Measurements from ENCODE around the gene CEP19. TPM values are rescaled to one million over a fixed set of nuclear protein-coding genes. Genes with fewer than 3 reads are reported as not detected.

CEP19 gene
- total RNA-seq, 2 donors from 2014 or later: 3.7 to 4.5 TPM

DNA sequence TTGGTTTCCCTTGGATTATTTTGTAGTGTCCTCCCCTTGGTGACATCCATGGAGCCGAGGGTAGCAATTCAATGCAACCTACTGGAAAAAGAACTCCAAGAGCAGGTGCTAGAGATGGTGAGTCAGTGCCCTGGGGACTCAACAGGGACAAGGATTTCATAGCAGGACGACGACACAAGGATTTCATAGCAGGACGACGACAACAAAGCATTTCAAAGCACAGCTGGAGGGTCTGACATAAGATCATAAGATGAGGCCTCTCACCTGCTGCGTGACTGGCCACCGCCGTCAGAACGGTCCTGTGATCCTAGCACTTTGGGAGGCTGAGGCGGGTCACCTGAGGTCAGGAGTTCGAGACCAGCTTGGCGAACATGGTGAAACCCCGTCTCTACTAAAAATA is 50.0 kb downstream of the CEP19 start:
- Mint-ChIP-seq H3K27me3 (no peaks in the 10 kb centered on the region), H3K36me3 (ENCODE audit: low read depth) (peaks cover 52% of the 10 kb centered on the region), H3K9me3 (no peaks in the 10 kb centered on the region), H3K27ac (no peak overlapping the region), H3K4me1 (no peaks in the 10 kb centered on the region), H3K4me3 (no peak overlapping the region)
- ATAC-seq (replicated peaks): no peak

DNA sequence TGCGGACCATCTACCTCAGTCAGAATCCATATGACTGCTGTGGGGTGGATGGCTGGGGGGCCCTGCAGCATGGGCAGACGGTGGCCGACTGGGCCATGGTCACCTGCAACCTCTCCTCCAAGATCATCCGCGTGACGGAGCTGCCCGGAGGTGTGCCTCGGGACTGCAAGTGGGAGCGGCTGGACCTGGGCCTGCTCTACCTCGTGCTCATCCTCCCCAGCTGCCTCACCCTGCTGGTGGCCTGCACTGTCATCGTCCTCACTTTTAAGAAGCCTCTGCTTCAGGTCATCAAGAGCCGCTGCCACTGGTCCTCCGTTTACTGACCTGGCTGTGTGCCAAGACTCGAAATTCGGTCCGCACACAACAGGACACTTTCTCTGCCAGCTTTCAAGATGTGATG is 50.6 kb downstream of the CEP19 start:
- no peak for ATAC-seq (replicated peaks)
- Mint-ChIP-seq H3K4me3 (no peak overlapping the region), H3K27ac (no peak overlapping the region), H3K4me1 (no peaks in the 10 kb centered on the region), H3K27me3 (no peaks in the 10 kb centered on the region), H3K36me3 (ENCODE audit: low read depth) (peaks cover 58% of the 10 kb centered on the region), H3K9me3 (no peaks in the 10 kb centered on the region)

DNA sequence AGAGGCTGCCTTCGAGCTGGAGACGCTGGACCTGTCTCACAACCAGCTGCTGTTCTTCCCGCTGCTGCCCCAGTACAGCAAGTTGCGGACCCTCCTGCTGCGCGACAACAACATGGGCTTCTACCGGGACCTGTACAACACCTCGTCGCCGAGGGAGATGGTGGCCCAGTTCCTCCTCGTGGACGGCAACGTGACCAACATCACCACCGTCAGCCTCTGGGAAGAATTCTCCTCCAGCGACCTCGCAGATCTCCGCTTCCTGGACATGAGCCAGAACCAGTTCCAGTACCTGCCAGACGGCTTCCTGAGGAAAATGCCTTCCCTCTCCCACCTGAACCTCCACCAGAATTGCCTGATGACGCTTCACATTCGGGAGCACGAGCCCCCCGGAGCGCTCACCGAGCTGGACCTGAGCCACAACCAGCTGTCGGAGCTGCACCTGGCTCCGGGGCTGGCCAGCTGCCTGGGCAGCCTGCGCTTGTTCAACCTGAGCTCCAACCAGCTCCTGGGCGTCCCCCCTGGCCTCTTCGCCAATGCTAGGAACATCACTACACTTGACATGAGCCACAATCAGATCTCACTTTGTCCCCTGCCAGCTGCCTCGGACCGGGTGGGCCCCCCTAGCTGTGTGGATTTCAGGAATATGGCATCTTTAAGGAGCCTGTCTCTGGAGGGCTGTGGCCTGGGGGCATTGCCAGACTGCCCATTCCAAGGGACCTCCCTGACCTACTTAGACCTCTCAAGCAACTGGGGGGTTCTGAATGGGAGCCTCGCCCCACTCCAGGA is 51.5 kb downstream of the CEP19 start:
- H3K4me1 Mint-ChIP-seq: no peaks in the 10 kb centered on the region
- H3K27ac Mint-ChIP-seq: no peak overlapping the region
- peaks cover 66% of the 10 kb centered on the region for H3K36me3 Mint-ChIP-seq (ENCODE audit: low read depth)
- no peak for ATAC-seq (replicated peaks)
- H3K9me3 Mint-ChIP-seq: no peaks in the 10 kb centered on the region
- H3K4me3 Mint-ChIP-seq: no peak overlapping the region
- H3K27me3 Mint-ChIP-seq: no peaks in the 10 kb centered on the region

DNA sequence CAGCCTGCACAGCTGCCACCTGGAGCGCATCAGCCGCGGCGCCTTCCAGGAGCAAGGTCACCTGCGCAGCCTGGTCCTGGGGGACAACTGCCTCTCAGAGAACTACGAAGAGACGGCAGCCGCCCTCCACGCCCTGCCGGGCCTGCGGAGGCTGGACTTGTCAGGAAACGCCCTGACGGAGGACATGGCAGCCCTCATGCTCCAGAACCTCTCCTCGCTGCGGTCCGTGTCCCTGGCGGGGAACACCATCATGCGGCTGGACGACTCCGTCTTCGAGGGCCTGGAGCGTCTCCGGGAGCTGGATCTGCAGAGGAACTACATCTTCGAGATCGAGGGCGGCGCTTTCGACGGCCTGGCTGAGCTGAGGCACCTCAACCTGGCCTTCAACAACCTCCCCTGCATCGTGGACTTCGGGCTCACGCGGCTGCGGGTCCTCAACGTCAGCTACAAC is 52.1 kb downstream of the CEP19 start:
- Mint-ChIP-seq H3K9me3 (no peaks in the 10 kb centered on the region), H3K27ac (no peak overlapping the region), H3K36me3 (ENCODE audit: low read depth) (peaks cover 73% of the 10 kb centered on the region)

More for the DNA sequence above, 52.1 kb downstream of the CEP19 start:
- no peaks in the 10 kb centered on the region for H3K27me3 Mint-ChIP-seq
- no peaks in the 10 kb centered on the region for H3K4me1 Mint-ChIP-seq
- H3K4me3 Mint-ChIP-seq: no peak overlapping the region
- no peak for ATAC-seq (replicated peaks)

Other genes starting within 250 kb of the CEP19 start
- 10 to 100 TPM; 16.6 to 24.7 TPM for gene RNF168, start 208.5 kb downstream of the CEP19 start, total RNA-seq
- not detected for gene SMCO1, start 196.9 kb downstream of the CEP19 start, total RNA-seq
- 10 to 100 TPM; 11.3 to 18.5 TPM for gene WDR53, start 143.7 kb downstream of the CEP19 start, total RNA-seq
- 10 to 100 TPM; 13.0 to 22.0 TPM for gene FBXO45, start 143.6 kb downstream of the CEP19 start, total RNA-seq
- gene NRROS, start 72.6 kb downstream of the CEP19 start, total RNA-seq: 10 to 100 TPM; 26.5 to 42.3 TPM
- 10 to 100 TPM; 38.6 to 52.8 TPM for gene PIGX, start 127 bp upstream of the CEP19 start, total RNA-seq
- gene PAK2, start 27.6 kb upstream of the CEP19 start, total RNA-seq: 100 to 1,000 TPM in 1 of 2 donors, 10 to 100 TPM in 1; 94.8 to 108 TPM
- gene SENP5, start 155.7 kb upstream of the CEP19 start, total RNA-seq: 10 to 100 TPM; 29.5 to 37.2 TPM
- 10 to 100 TPM; 68.1 to 89.0 TPM for gene NCBP2, start 230.3 kb upstream of the CEP19 start, total RNA-seq

Measured in activated T-helper 17 cell treated with anti-CD3 and anti-CD28 coated beads, Interleukin-2, amount 50 U/mL, for 72 hours (primary cell).